ENCODE results near the gene PTPRD. TPM values are rescaled to one million over a fixed set of nuclear protein-coding genes. Genes with fewer than 3 reads are reported as not detected.

Gene PTPRD
- total and polyA plus RNA-seq, 9 of the 15 experiments (the other 6 are each of a cell fraction or from before 2014, with no cell fraction given) = 0.11 TPM; not detected in 8

- Histone ChIP-seq H3K27me3 (ENCODE audit: control insufficient read depth in 2 of 2, insufficient read depth in 2 of 2, low read length in 2 of 2) (no peaks in the 10 kb centered on the region), H3K9me3 (replicated peaks; ENCODE audit: control insufficient read depth, insufficient read depth, low read depth, low read length) (no peaks in the 10 kb centered on the region), H2AFZ (ENCODE audit: low read depth, low read length) (no peak overlapping the region), H4K20me1 (replicated peaks; ENCODE audit: control insufficient read depth, insufficient read depth, low read length) (no peaks in the 10 kb centered on the region), H3K9me1 (ENCODE audit: control insufficient read depth, insufficient read depth, low read length) (no peaks in the 10 kb centered on the region), H3K36me3 (ENCODE audit: control insufficient read depth, insufficient read depth, low read length) (no peaks in the 10 kb centered on the region), H3K79me2 (ENCODE audit: control insufficient read depth, insufficient read depth, low read length) (no peaks in the 10 kb centered on the region), H3K27ac (ENCODE audit: extremely low read depth, low read depth, low read length) (no peak overlapping the region), H3K4me2 (ENCODE audit: insufficient read depth, low read length) (no peak overlapping the region), H3K4me3 (no peak overlapping the region), H3K4me1 (replicated peaks in 1 of 2; ENCODE audit: control insufficient read depth in 2 of 2, insufficient read depth in 2 of 2, low read length in 2 of 2) (no peaks in the 10 kb centered on the region), H3K9ac (ENCODE audit: insufficient read depth in 1 of 2, low read depth in 2 of 2, low read length in 2 of 2) (no peak overlapping the region)
- ATAC-seq (no peak), FAIRE-seq (no peak), DNase-seq (ENCODE audit: extremely low read depth in 1 of 4, low spot score in 3 of 4) (no peak)
- in situ Hi-C loops (cut with MboI) (no loop called here), intact Hi-C loops (cut with micrococcal nuclease) (no loop called here)
- TF ChIP-seq FOXK2 (conservative IDR thresholded peaks at IDR 0.05 in 1 of 2, IDR thresholded peaks at IDR 0.05 in 1 of 2; ENCODE audit: low read depth in 2 of 2) (no peak), ATF2 (CRISPR knock-in tag; IDR thresholded peaks at IDR 0.05) (no peak), PRPF4 (IDR thresholded peaks at IDR 0.05; ENCODE audit: insufficient read depth, low read depth, low read length, poor library complexity, severe bottlenecking) (no peak), ZNF324 (CRISPR knock-in tag; IDR thresholded peaks at IDR 0.05) (no peak), MLLT1 (IDR thresholded peaks at IDR 0.05) (no peak), TRIM25 (IDR thresholded peaks at IDR 0.05; ENCODE audit: borderline replicate concordance) (no peak), MBD1 (CRISPR knock-in tag; IDR thresholded peaks at IDR 0.05) (no peak)
- CTCF ChIA-PET (ENCODE audit: low intra/inter-chr PET ratio) = no interaction called here
- BruUV-seq (replicated peaks) = no TSS peak
- 11% methylated on average over 3 of the region's 3 CpGs for WGBS (ENCODE audit: insufficient coverage, low coverage, missing lambda C conversion rate)
- POLR2A ChIA-PET = no interaction called here
Observed at GRCh38 chr9:8800196-8800595, 1812.6 kb downstream of the PTPRD start.
